GM23338 (cell line): ENCODE results near the gene ZBTB20. TPM values are rescaled to one million over a fixed set of nuclear protein-coding genes. Genes with fewer than 3 reads are reported as not detected.

ENCODE experiments used
- ATAC-seq: fragments of 200-7000 bp; cut with Tn5 transposase; 3 replicates; pipeline ENCODE4 v1.9.1; 2020
- DNase-seq: peaks from one replicate; pipeline ENCODE4 v3.0.0-alpha.2; 2015; ENCODE audit warnings: low spot score
- H2AFZ ChIP-seq: fragments of 200-600 bp; sonication (generic); 2 replicates; pipeline ENCODE4 v1.8.0; 2016; ENCODE audit warnings: antibody characterized with exemption, mild to moderate bottlenecking, moderate library complexity
- H3F3A ChIP-seq: fragments of 200-600 bp; sonication (generic); replicated peaks from 2 replicates; pipeline ENCODE4 v1.8.0; 2017; ENCODE audit warnings: antibody characterized with exemption, mixed run types, low read depth
- H3K27ac ChIP-seq: fragments of 200-600 bp; sonication (generic); 2 replicates; pipeline ENCODE4 v1.6.1; 2016; ENCODE audit warnings: low read depth
- H3K27me3 ChIP-seq: fragments of 200-600 bp; sonication (generic); 2 replicates; pipeline ENCODE4 v1.8.0; 2016; ENCODE audit warnings: mild to moderate bottlenecking, mixed run types, moderate library complexity; ENCODE audit not compliant: insufficient read depth
- H3K36me3 ChIP-seq: fragments of 200-600 bp; sonication (generic); 2 replicates; pipeline ENCODE4 v1.8.0; 2016; ENCODE audit warnings: mild to moderate bottlenecking; ENCODE audit not compliant: insufficient read depth
- H3K4me1 ChIP-seq: fragments of 200-600 bp; sonication (generic); 2 replicates; pipeline ENCODE4 v1.8.0; 2016; ENCODE audit warnings: mild to moderate bottlenecking, moderate library complexity; ENCODE audit not compliant: insufficient read depth
- H3K4me2 ChIP-seq: fragments of 200-600 bp; sonication (generic); 2 replicates; pipeline ENCODE4 v1.7.1; 2017; ENCODE audit warnings: mixed run types
- H3K4me3 ChIP-seq: fragments of 200-600 bp; sonication (generic); 2 replicates; pipeline ENCODE4 v1.6.1; 2016; ENCODE audit warnings: mixed run types
- H3K79me2 ChIP-seq: fragments of 200-600 bp; sonication (generic); replicated peaks from 2 replicates; pipeline ENCODE4 v1.8.0; 2017; ENCODE audit warnings: mild to moderate bottlenecking; ENCODE audit not compliant: insufficient read depth
- H3K9me2 ChIP-seq: fragments of 200-600 bp; sonication (generic); 2 replicates; pipeline ENCODE4 v1.8.0; 2017; ENCODE audit not compliant: insufficient read depth
- H4K20me1 ChIP-seq: fragments of 200-600 bp; sonication (generic); replicated peaks from 2 replicates; pipeline ENCODE4 v1.8.0; 2017; ENCODE audit warnings: mild to moderate bottlenecking; ENCODE audit not compliant: insufficient read depth
- H3K27ac Mint-ChIP-seq: 2 replicates; pipeline ENCODE4 v1.8.0; 2020; ENCODE audit warnings: inconsistent platforms, mild to moderate bottlenecking, moderate library complexity, mixed read lengths
- H3K27me3 Mint-ChIP-seq: 3 replicates; pipeline ENCODE4 v1.8.0; 2022; ENCODE audit warnings: low read depth, mild to moderate bottlenecking, moderate library complexity, mixed read lengths, inconsistent platforms; ENCODE audit not compliant: insufficient read depth, poor library complexity
- H3K36me3 Mint-ChIP-seq: 3 replicates; pipeline ENCODE4 v1.8.0; 2021; ENCODE audit warnings: low read depth, mild to moderate bottlenecking, inconsistent platforms, moderate library complexity, mixed read lengths
- H3K4me1 Mint-ChIP-seq: 3 replicates; pipeline ENCODE4 v1.8.0; 2020; ENCODE audit warnings: mild to moderate bottlenecking, inconsistent platforms, mixed read lengths
- H3K4me3 Mint-ChIP-seq: 3 replicates; pipeline ENCODE4 v1.8.0; 2021; ENCODE audit warnings: moderate library complexity, mild to moderate bottlenecking, inconsistent platforms, mixed read lengths
- H3K9me3 Mint-ChIP-seq: 3 replicates; pipeline ENCODE4 v1.8.0; 2020; ENCODE audit warnings: moderate library complexity, mild to moderate bottlenecking, inconsistent platforms, mixed read lengths
- CREB1 ChIP-seq: fragments of 250-450 bp; sonication (Bioruptor Pico); IDR thresholded peaks from 2 replicates; pipeline ENCODE4 v1.5.0; 2020; ENCODE audit warnings: low read depth, mild to moderate bottlenecking, moderate library complexity
- ETS1 ChIP-seq: IDR thresholded peaks from 2 replicates; pipeline ENCODE4 v1.6.1; 2016; ENCODE audit warnings: antibody characterized with exemption
- EZH2 ChIP-seq: fragments of 200-600 bp; sonication (generic); IDR thresholded peaks from one replicate; pipeline ENCODE4 v1.8.0; 2017; ENCODE audit warnings: antibody characterized with exemption, mild to moderate bottlenecking, low read depth; ENCODE audit not compliant: unreplicated experiment
- EZH2phosphoT487 ChIP-seq: fragments of 200-600 bp; sonication (generic); IDR thresholded peaks from one replicate; pipeline ENCODE4 v1.8.1; 2018; ENCODE audit warnings: antibody characterized with exemption; ENCODE audit not compliant: unreplicated experiment
- JUNB ChIP-seq: IDR thresholded peaks from one replicate; pipeline ENCODE4 v1.6.1; 2016; ENCODE audit warnings: antibody characterized with exemption; ENCODE audit not compliant: unreplicated experiment
- NANOG ChIP-seq: IDR thresholded peaks from 2 replicates; pipeline ENCODE4 v1.6.1; 2016; ENCODE audit warnings: antibody characterized with exemption, borderline replicate concordance
- POLR2AphosphoS5 ChIP-seq: IDR thresholded peaks from 2 replicates; pipeline ENCODE4 v1.6.1; 2016; ENCODE audit warnings: antibody characterized with exemption, low read depth
- REST ChIP-seq: IDR thresholded peaks from one replicate; pipeline ENCODE4 v1.6.1; 2018; ENCODE audit warnings: antibody characterized with exemption; ENCODE audit not compliant: unreplicated experiment
- STAT1 ChIP-seq: IDR thresholded peaks from one replicate; pipeline ENCODE4 v1.6.1; 2016; ENCODE audit warnings: antibody characterized with exemption; ENCODE audit not compliant: unreplicated experiment
- ZNF114 ChIP-seq: fragments of 250-450 bp; sonication (Bioruptor Pico); IDR thresholded peaks from 2 replicates; pipeline ENCODE4 v1.5.0; 2020; ENCODE audit warnings: mild to moderate bottlenecking, moderate library complexity
- ZNF331 ChIP-seq: fragments of 250-450 bp; sonication (Bioruptor Pico); IDR thresholded peaks from 2 replicates; pipeline ENCODE4 v1.5.0; 2020; ENCODE audit warnings: low read depth, mild to moderate bottlenecking, moderate library complexity
- ZNF462 ChIP-seq: fragments of 250-450 bp; sonication (Bioruptor Pico); IDR thresholded peaks from 2 replicates; pipeline ENCODE4 v1.5.0; 2020; ENCODE audit warnings: mild to moderate bottlenecking, moderate library complexity
- polyA plus RNA-seq: library from polyadenylated mRNA; unstranded; fragments of >200 nt; fragmentation: Nextera tagmentation; extraction: Ambion mirVana; gene quantifications from 2 replicates; pipeline ENCODE4 v1.2.1, GENCODE V29; 2016
- total RNA-seq: library from RNA; depleted of rRNA; stranded (reverse); fragments of >200 nt; shearing (Covaris generic); gene quantifications from 2 replicates; pipeline ENCODE4 v1.2.3, GENCODE V29; 2014
- TF ChIP-seq, protein P1 (sequence below), 2 experiments: fragments of 200-600 bp in 1 of 2; sonication (generic) in 1 of 2; conservative IDR thresholded peaks; 2 replicates each; pipeline versions ENCODE4 v1.5.1 to v1.6.1; 2016 to 2017; ENCODE audit warnings: antibody characterized with exemption in 2 of 2, low read depth in 2 of 2, mild to moderate bottlenecking in 2 of 2, moderate library complexity in 1 of 2

ZBTB20 gene
- total and polyA plus RNA-seq, 2 experiments from 2014 or later = 2.0 to 3.3 TPM

DNA sequence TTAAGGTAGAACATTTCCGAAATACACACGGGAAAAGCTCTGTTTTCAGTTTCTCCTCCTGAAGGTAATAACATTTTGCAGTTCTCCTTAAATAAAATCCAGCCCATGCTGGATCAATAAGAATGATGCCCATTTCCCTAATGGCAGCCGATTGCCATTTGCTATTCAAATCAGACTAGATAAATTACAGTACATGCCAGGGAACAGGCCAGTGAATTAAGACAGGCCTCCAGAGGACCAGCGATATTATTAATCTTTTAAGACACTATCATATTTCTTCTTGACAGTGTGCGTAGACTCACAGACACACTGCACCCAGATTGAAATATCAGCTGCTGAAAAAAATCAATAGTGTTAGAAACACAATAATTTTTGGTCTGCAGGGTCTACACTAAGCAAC lies 431.0 kb downstream of the ZBTB20 start:
- Histone ChIP-seq H3K79me2 (no peaks in the 10 kb centered on the region), H3K4me1 (peaks cover 9% of the 10 kb centered on the region; the same call in 1 of the 2 replicates), H3K36me3 (no peaks in the 10 kb centered on the region), H2AFZ (no peak overlapping the region), H3K27me3 (no peaks in the 10 kb centered on the region), H3K4me2 (no peak overlapping the region), H3K27ac (no peak overlapping the region), H3K4me3 (no peak overlapping the region), H3K9me2 (no peaks in the 10 kb centered on the region), H3F3A (no peaks in the 10 kb centered on the region), H4K20me1 (no peaks in the 10 kb centered on the region)
- Mint-ChIP-seq H3K36me3 (no peaks in the 10 kb centered on the region), H3K27ac (no peak overlapping the region; the same call in 1 of the 2 replicates), H3K4me3 (no peak overlapping the region), H3K4me1 (peaks cover 12% of the 10 kb centered on the region; the same call in 2 of the 3 replicates), H3K27me3 (no peaks in the 10 kb centered on the region), H3K9me3 (no peaks in the 10 kb centered on the region)
- no peak for TF ChIP-seq EZH2
- TF ChIP-seq ZNF462 = no peak
- TF ChIP-seq JUNB = no peak
- TF ChIP-seq ZNF331 = no peak
- TF ChIP-seq REST = no peak
- TF ChIP-seq EZH2phosphoT487 = no peak
- TF ChIP-seq POLR2AphosphoS5 = no peak
- TF ChIP-seq ZNF114 = no peak
- no peak for TF ChIP-seq NANOG
- TF ChIP-seq STAT1 = no peak
- no peak for TF ChIP-seq CREB1 (CRISPR knock-in tag)
- TF ChIP-seq, protein P1, sequence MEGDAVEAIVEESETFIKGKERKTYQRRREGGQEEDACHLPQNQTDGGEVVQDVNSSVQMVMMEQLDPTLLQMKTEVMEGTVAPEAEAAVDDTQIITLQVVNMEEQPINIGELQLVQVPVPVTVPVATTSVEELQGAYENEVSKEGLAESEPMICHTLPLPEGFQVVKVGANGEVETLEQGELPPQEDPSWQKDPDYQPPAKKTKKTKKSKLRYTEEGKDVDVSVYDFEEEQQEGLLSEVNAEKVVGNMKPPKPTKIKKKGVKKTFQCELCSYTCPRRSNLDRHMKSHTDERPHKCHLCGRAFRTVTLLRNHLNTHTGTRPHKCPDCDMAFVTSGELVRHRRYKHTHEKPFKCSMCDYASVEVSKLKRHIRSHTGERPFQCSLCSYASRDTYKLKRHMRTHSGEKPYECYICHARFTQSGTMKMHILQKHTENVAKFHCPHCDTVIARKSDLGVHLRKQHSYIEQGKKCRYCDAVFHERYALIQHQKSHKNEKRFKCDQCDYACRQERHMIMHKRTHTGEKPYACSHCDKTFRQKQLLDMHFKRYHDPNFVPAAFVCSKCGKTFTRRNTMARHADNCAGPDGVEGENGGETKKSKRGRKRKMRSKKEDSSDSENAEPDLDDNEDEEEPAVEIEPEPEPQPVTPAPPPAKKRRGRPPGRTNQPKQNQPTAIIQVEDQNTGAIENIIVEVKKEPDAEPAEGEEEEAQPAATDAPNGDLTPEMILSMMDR (conservative IDR thresholded peaks at IDR 0.05; ENCODE audit: low read depth in 2 of 2) = no peak
- TF ChIP-seq ETS1 = no peak
- ATAC-seq = no peak
- DNase-seq = no peak
